CD4-positive, alpha-beta T cell treated with Interferon gamma for 1 hour (primary cell): Measurements from ENCODE around the gene DYNC1I1.

Source experiments
- DNase-seq: peaks from one replicate; pipeline ENCODE4 v3.0.0-alpha.2; 2020

Gene DYNC1I1

GRCh38 chr7:95976369-95977060 is 204.2 kb downstream of the DYNC1I1 start:
- DNase-seq = no peak

DNA sequence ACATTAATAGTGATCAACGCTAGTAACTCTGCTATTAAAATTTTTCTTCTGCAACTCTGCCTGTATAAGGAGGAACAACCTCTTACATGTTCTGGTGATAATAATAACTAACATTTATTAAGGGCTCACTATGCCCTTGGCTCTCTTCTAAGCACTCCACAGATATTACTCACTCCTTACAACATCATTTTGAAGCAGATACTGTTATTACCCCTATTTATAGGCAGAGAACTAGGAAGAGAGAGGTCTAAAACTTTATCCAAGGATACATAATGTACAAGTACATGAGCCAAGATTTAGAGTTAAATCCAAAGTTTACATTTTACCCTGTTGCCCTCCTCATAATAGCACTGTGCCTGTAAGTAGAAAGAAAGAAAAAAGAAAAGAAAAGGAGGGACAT is 205.6 kb downstream of the DYNC1I1 start:
- no peak for DNase-seq

- no peak for DNase-seq
Measured at GRCh38 chr7:95980167-95980566, 207.8 kb downstream of the DYNC1I1 start.

DNA sequence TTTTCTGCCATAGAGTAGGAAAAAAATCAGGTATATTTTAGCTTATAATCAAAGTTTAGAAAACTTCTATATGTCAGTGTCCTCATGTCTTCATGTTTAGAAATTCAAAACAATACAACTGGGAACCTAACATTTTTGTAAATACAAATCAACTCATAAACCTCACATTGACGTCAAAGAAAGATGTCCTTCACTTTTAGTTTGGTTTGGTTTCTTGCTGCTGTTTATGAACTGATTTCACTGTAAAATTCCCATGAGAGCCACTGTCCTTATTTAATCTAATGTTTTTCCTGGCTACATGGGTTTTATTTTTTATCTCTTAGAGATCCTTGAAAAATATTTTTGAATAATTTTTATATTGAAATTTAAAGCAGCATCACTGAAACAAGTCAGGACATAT is 208.4 kb downstream of the DYNC1I1 start:
- DNase-seq = no peak

GRCh38 chr7:95986178-95986764 is 213.9 kb downstream of the DYNC1I1 start:
- no peak for DNase-seq

- no peak for DNase-seq
Measured at GRCh38 chr7:95989301-95989700, 216.9 kb downstream of the DYNC1I1 start.

GRCh38 chr7:95993380-95993779 is 221.0 kb downstream of the DYNC1I1 start:
- no peak for DNase-seq

- DNase-seq = no peak
Measured at GRCh38 chr7:95996174-95996573, 223.8 kb downstream of the DYNC1I1 start.

DNA sequence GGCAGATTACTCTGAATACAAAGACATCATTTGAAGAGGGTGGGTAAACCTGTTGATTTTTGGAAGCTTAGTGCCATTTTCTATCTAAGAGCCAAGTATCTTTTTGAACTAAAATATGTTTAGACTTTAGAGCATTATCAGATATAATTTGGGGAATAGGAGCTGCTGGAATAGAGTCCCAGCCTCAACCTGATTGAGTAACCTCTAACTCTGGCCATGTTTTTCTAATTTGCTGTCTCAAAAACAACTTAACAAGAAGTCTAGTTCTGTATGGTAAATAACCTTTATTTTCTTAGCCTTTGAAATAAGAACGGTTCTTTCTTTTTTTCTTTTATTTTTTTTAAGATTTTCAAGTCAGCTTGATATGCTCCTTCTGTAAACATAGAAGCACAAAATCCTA is 224.5 kb downstream of the DYNC1I1 start:
- DNase-seq = no peak

GRCh38 chr7:95997632-95998031 is 225.3 kb downstream of the DYNC1I1 start:
- DNase-seq = no peak

GRCh38 chr7:95999481-95999880 is 227.1 kb downstream of the DYNC1I1 start:
- no peak for DNase-seq

DNA sequence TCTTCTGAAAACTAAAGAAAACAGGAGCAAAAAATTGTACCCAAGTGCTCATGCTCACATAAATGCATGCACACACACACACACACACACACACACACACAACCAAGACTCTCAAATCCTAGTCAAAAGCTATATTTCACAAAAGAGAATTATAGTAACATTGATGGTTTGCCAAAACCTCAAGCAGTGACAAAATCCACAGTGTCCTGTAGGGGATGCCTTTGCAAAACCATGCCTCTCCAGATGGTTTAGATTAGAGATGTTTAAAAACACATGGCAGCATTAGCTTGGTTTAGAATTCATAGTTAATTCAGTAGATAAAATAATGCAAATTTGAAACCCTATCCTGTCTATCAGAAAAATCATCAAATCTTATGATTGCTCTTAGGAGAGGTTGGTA is 232.2 kb downstream of the DYNC1I1 start:
- no peak for DNase-seq

DNA sequence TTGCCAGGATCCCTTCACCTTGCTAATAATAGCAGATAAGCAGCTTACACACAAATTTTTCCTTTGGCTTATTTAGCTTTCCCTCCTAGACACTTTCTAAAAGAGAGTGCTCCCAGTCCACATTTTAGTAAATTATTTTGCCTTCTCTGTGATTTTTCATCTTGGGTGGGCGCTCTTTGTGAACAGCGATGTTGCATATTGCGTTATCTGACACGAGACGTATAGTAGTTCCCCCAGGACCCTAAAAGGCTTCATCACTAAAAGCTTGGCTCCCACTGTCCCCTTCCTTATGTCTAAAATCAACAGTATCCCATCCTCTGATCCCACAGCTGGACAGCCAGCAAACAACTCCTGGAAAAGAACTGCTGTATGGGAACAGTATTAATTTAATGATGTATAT is 232.9 kb downstream of the DYNC1I1 start:
- no peak for DNase-seq

- DNase-seq = no peak
Measured at GRCh38 chr7:96009148-96009547, 236.8 kb downstream of the DYNC1I1 start.

GRCh38 chr7:96013836-96014235 is 241.5 kb downstream of the DYNC1I1 start:
- no peak for DNase-seq

DNA sequence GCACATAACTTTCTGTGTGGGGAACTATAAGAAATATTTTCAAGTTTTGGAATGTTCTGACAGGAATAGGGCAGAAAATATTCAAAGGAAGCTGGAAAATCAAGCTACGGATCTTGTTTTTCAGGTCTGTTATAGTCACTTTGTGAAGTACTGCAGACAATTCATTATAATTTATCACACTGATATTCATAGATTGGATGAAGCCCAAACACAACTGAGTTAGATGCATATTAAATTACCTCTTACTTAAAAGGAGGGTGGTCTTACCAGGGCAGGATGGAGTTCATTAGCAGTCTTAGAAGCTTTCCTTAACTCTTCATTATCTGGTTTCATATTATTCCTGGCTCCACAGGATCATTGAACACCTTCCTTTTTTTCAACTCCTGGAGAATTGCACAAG is 242.3 kb downstream of the DYNC1I1 start:
- DNase-seq = no peak

GRCh38 chr7:96016056-96016586 is 243.8 kb downstream of the DYNC1I1 start:
- DNase-seq = no peak

DNA sequence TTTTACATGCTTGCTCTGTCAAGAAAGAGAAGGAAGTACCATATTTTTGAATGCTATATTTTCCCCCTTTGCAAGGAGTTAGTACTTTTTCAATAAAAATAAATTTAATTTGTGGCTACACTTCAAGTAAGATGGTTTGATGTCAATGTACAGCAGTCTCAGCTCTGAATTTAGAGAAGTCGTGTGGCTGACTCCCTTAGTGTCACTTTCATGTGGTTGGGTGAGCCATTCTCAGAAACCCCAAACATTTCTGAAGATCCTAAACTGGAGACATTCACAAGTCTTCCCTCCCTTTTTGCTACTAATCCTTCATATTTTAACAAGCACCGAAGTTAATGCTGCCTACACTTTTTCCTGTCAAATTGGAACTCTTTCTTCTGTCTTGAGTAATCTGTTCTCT is 244.4 kb downstream of the DYNC1I1 start:
- DNase-seq = no peak

DNA sequence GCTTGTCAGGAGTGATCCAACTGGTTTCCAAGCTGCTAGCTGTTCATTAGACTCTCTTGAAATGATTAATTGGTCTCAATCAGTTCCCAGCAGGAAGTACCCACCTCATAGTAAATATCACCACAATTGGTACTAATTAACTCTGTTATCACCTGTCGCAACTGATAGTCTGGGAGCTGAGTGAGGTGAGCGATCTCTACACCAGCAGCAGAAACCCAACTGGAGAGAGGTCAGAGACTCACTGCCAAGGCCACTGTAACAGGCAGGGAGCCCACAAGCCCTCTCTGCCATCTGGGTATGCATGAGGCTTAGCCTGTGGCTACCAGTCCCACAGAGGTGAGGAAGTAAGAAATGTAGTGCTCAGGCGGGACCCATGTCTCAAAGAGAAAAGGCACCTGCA is 245.5 kb downstream of the DYNC1I1 start:
- no peak for DNase-seq

DNA sequence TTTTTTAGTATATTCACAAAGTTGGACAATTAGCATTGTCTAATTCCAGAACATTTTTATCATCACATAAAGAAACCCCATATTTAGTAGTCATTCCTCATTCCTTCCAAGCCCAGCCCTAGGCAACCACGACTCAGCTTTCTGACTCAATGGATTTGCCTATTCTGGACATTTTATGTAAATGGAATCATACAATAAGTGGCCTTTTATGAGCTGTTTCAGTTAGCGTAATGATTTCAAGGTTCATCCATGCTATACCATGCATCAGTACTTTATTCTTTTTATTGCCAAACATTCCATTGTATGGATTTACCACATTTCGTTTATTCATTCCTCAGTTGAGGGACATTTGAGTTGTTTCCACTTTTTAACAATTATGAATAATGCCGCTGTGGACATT is 249.2 kb downstream of the DYNC1I1 start:
- DNase-seq = no peak

DNA sequence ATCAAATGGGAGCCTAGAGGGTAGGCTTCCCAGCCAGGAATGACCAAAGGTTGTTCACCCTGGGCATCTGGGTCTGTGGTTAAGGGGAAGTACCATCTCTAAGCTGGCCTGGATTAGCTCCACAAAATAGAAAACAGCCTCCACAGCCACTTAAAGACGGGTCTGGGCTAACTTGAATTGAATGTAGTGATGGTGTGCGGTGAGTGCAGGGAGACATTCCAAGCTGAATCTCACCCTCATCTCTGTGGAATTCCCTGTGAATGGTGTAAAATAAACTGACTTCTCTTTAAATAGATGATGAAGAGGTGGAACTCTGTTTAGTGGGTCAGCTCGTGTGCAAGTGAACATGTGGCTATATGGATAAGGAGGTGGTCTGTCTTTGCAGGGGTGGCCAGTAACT is 251.0 kb downstream of the DYNC1I1 start:
- no peak for DNase-seq

DNA sequence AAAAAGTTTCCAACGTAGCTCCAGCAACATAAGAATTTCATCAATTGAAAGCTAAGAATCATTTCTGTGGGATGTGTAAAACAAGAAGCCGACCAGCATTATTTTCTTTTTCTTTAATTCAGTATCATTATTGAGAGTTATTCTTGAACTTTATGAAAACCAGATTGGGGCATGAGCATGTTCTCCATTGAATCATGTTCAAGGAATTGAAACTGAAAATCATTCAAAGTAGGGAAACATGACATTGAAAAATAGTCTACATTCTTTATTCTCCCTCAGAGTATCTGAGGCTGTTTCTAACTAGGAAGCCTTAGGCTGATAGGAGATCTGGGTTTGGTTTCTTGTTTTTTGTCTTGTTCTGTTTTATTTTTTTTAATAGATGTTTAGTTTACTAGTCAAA is 253.7 kb downstream of the DYNC1I1 start:
- no peak for DNase-seq

DNA sequence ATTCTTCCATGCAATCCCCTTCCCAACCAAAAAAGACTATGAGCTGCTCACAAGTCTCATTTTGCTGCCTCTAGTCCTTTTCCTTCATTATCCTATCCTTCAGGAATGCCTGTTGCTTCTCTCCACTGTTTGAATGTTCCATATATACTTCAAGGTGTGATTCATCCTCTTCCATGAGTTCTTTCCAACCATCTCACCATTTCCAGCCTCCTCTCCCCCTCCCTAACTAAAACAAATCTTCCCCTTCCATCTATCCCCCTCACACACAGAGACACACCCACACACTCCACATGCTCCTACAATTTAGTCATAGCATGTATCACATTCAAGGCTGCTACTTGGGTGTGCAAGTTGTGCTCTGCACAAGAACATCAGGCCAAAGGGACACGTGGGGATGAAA is 254.3 kb downstream of the DYNC1I1 start:
- DNase-seq = no peak

- DNase-seq = no peak
Measured at GRCh38 chr7:96028729-96029128, 256.4 kb downstream of the DYNC1I1 start.
